ENCODE data around the gene STARD13.

Gene STARD13

GRCh38 chr13:33310245-33311038 lies 24.9 kb upstream of the STARD13 start:
- no peak for DNase-seq

GRCh38 chr13:33308863-33309262 lies 23.3 kb upstream of the STARD13 start:
- no peak for DNase-seq

GRCh38 chr13:33307843-33308242 lies 22.3 kb upstream of the STARD13 start:
- no peak for DNase-seq

- no peak for DNase-seq
Measured at GRCh38 chr13:33303855-33304597, 18.5 kb upstream of the STARD13 start.

GRCh38 chr13:33299626-33300025 lies 14.1 kb upstream of the STARD13 start:
- no peak for DNase-seq

- DNase-seq = no peak
Measured at GRCh38 chr13:33296793-33297425, 11.4 kb upstream of the STARD13 start.

- DNase-seq = no peak
Measured at GRCh38 chr13:33292712-33293111, 7.2 kb upstream of the STARD13 start.

GRCh38 chr13:33290421-33290965 lies 4.9 kb upstream of the STARD13 start:
- no peak for DNase-seq

- DNase-seq = no peak
Measured at GRCh38 chr13:33289966-33290365, 4.4 kb upstream of the STARD13 start.

- no peak for DNase-seq
Measured at GRCh38 chr13:33287142-33287882, 1.8 kb upstream of the STARD13 start.

- peak in 1 of 2 experiments; percentile 6 for DNase-seq
Measured at GRCh38 chr13:33286128-33286527, 573 bp upstream of the STARD13 start.

- DNase-seq = no peak
Measured at GRCh38 chr13:33284916-33285315, 639 bp downstream of the STARD13 start.

GRCh38 chr13:33284031-33284430 lies 1.5 kb downstream of the STARD13 start:
- DNase-seq = no peak

GRCh38 chr13:33283195-33283911 lies 2.2 kb downstream of the STARD13 start:
- peak in 1 of 2 experiments; percentile 30 for DNase-seq

- no peak for DNase-seq
Measured at GRCh38 chr13:33281951-33282595, 3.5 kb downstream of the STARD13 start.

- no peak for DNase-seq
Measured at GRCh38 chr13:33280923-33281322, 4.6 kb downstream of the STARD13 start.

GRCh38 chr13:33280279-33280905 lies 5.2 kb downstream of the STARD13 start:
- no peak for DNase-seq

- no peak for DNase-seq
Measured at GRCh38 chr13:33279414-33280278, 5.9 kb downstream of the STARD13 start.

GRCh38 chr13:33278913-33279312 lies 6.6 kb downstream of the STARD13 start:
- DNase-seq = no peak

- no peak for DNase-seq
Measured at GRCh38 chr13:33277946-33278345, 7.6 kb downstream of the STARD13 start.
